ENCODE measurements around the gene TIMM10B.

Gene TIMM10B

DNA sequence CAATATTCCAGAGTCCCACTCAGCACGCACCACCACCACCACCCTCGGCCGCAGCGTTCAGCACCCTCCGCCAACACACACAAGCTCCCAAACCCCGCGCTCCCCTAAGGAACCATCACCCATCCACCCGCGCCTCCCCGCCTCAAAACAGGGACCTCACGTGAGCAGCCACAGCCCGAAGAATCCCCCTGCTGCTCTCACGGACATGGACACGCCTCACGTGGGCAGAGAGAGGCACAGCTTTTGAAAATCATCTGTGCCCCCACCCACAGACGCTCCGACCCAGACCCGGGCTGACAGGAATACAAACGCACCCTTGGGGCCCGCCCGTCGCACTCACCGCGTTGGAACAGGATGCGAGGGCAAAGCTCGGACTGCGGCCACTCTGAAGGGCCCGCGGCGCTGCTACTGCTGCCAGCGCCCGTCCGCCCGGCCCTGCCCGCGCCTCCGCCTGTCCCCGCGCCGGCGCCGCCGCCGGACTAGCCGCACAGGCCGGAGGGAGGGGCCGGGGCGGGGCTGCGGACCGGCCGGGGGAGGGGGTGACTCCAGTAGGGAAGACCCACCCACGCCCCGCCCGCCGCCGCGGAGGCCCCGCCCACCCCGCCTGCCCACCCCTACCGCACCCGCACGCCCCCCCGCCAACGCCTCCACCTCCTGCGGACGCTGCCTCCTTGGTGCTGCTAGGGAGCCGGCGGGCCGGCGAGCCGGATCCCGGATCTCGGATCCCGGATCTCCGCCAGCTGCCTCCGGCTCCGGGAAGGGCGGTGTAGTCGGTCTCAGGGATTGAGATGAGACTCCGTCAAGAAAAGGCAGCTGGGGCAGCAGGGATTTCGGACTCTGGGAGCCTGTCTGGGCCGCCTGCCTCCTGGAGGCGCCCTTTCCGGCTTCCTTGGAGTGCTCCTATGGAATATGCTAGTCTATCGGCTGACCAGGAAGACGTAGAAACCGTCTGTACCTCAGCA is 7.6 kb upstream of the TIMM10B start, which contains the start of gene TRIM3:
Gene TRIM3 (minus strand): TSS at position 491 of the 962 bp plus-strand sequence. CDS start 8,246 bp downstream, outside the sequence.
- Histone ChIP-seq H3K4me2 (peak within 1 kb of the TSS; percentile 89), H2AFZ (ENCODE audit: low read depth) (peak within 1 kb of the TSS; percentile 96), H3K27me3 (ENCODE audit: insufficient read depth, low read depth) (no peaks in the 10 kb centered on the region), H3K4me3 (IDR thresholded peaks at IDR 0.05; ENCODE audit: insufficient read depth, low read depth, low read length) (no peak within 1 kb of the TSS), H3K27ac (no peak within 1 kb of the TSS), H3K9ac (peak within 1 kb of the TSS; percentile 44; the same call in 1 of the 2 replicates), H4K20me1 (ENCODE audit: insufficient read depth) (no peaks in the 10 kb centered on the region), H3K79me2 (ENCODE audit: insufficient read depth, low read depth) (no peaks in the 10 kb centered on the region), H3K36me3 (ENCODE audit: insufficient read depth) (no peaks in the 10 kb centered on the region), H3K4me1 (ENCODE audit: low read depth, poor library complexity, severe bottlenecking) (peaks cover 7% of the 10 kb centered on the region)
- TF ChIP-seq, protein P1, sequence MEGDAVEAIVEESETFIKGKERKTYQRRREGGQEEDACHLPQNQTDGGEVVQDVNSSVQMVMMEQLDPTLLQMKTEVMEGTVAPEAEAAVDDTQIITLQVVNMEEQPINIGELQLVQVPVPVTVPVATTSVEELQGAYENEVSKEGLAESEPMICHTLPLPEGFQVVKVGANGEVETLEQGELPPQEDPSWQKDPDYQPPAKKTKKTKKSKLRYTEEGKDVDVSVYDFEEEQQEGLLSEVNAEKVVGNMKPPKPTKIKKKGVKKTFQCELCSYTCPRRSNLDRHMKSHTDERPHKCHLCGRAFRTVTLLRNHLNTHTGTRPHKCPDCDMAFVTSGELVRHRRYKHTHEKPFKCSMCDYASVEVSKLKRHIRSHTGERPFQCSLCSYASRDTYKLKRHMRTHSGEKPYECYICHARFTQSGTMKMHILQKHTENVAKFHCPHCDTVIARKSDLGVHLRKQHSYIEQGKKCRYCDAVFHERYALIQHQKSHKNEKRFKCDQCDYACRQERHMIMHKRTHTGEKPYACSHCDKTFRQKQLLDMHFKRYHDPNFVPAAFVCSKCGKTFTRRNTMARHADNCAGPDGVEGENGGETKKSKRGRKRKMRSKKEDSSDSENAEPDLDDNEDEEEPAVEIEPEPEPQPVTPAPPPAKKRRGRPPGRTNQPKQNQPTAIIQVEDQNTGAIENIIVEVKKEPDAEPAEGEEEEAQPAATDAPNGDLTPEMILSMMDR (conservative IDR thresholded peaks at IDR 0.05; ENCODE audit: low read depth, low read length): no peak

DNA sequence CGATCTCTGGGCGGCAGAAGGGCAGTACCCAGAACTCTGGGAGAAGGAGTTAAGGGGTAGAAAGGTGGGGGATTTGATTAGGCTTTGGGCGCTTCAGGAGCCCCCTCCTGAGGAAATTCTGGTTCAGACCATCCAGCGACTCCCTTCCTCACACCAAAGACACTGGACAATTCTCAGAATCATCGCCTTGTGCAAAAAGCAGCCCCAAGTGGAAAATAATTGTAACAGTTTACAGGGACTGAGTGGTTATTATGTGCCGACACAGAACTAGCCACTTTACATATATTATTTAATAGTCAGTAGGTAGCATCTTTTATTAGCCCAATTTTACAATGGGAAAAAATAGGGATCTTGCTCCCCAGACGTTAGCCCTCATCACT is 6.9 kb upstream of the TIMM10B start:
- Histone ChIP-seq H3K4me1 (ENCODE audit: low read depth, poor library complexity, severe bottlenecking) (peaks cover 7% of the 10 kb centered on the region), H3K9ac (no peak overlapping the region), H3K27me3 (ENCODE audit: insufficient read depth, low read depth) (no peaks in the 10 kb centered on the region), H3K79me2 (ENCODE audit: insufficient read depth, low read depth) (no peaks in the 10 kb centered on the region), H3K27ac (no peak overlapping the region), H2AFZ (ENCODE audit: low read depth) (peak overlapping the region; percentile 64; the same call in 1 of the 2 replicates), H3K36me3 (ENCODE audit: insufficient read depth) (no peaks in the 10 kb centered on the region), H4K20me1 (ENCODE audit: insufficient read depth) (no peaks in the 10 kb centered on the region), H3K4me3 (IDR thresholded peaks at IDR 0.05; ENCODE audit: insufficient read depth, low read depth, low read length) (no peak overlapping the region), H3K4me2 (peak overlapping the region; percentile 60)
- TF ChIP-seq, protein P1 (conservative IDR thresholded peaks at IDR 0.05; ENCODE audit: low read depth, low read length): no peak

DNA sequence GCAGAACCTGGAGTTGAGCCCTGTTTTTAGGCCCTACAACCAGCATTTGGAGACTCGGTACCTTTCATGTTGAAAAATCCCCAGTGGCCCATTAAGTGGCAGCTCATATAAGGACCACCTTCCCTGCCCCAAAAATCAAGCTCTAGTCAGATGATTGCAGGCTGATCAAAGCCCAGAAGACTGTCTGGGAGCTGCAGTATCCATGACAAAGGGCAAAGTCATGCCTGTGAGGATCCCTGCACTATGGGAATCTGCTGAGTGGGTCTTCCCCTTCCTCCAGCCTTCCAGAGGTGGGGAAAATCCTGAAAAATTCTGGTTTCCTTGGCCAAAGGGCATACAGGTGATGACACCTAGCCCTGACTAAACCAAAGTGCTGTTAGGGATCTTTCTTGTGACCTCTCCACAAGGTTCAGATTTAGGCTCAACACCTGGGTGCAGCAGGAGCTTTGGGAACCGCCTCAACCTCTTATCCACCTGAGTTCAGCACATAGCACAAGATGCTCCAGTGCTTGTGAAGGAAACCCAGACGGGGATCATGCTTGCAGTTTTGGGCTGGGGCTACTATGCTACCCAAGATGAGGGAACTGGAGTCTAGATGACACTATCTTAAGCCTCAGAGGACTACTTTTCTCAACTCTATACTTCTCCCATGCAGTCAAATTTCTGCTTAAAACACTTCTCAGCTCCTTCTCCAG is 6.3 kb upstream of the TIMM10B start:
- H3K4me1 ChIP-seq (ENCODE audit: low read depth, poor library complexity, severe bottlenecking): peaks cover 9% of the 10 kb centered on the region
- TF ChIP-seq, protein P1 (conservative IDR thresholded peaks at IDR 0.05; ENCODE audit: low read depth, low read length): no peak
- no peaks in the 10 kb centered on the region for H4K20me1 ChIP-seq (ENCODE audit: insufficient read depth)
- H2AFZ ChIP-seq (ENCODE audit: low read depth): no peak overlapping the region
- H3K4me3 ChIP-seq (IDR thresholded peaks at IDR 0.05; ENCODE audit: insufficient read depth, low read depth, low read length): no peak overlapping the region
- no peak overlapping the region for H3K27ac ChIP-seq
- no peak overlapping the region for H3K9ac ChIP-seq
- H3K27me3 ChIP-seq (ENCODE audit: insufficient read depth, low read depth): no peaks in the 10 kb centered on the region
- no peak overlapping the region for H3K4me2 ChIP-seq
- H3K79me2 ChIP-seq (ENCODE audit: insufficient read depth, low read depth): no peaks in the 10 kb centered on the region
- H3K36me3 ChIP-seq (ENCODE audit: insufficient read depth): no peaks in the 10 kb centered on the region

DNA sequence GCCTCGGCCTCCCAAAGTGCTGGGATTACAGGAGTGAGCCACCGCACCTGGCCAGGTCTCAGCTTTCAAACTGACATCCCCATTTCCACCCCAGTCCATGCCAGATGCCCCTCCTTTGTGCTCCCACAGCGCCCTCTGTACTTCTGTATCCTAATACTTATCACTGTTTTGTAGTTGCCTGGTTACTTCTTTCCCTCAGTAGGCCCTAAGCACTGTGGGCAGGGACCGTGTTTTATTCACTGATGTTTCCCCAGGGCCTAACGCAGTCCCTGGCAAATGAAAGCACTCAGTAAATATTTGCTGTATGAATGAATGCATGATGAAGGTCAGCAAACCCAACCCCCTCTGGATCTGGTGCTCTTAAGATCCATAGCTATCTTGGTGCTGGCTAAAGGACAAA is 5.4 kb upstream of the TIMM10B start:
- Histone ChIP-seq H3K79me2 (ENCODE audit: insufficient read depth, low read depth) (peaks cover 7% of the 10 kb centered on the region; the same call in 1 of the 2 replicates), H3K4me3 (IDR thresholded peaks at IDR 0.05; ENCODE audit: insufficient read depth, low read depth, low read length) (no peak overlapping the region), H3K4me2 (no peak overlapping the region), H3K4me1 (ENCODE audit: low read depth, poor library complexity, severe bottlenecking) (peaks cover 15% of the 10 kb centered on the region), H3K36me3 (ENCODE audit: insufficient read depth) (no peaks in the 10 kb centered on the region), H2AFZ (ENCODE audit: low read depth) (no peak overlapping the region), H4K20me1 (ENCODE audit: insufficient read depth) (no peaks in the 10 kb centered on the region), H3K27me3 (ENCODE audit: insufficient read depth, low read depth) (no peaks in the 10 kb centered on the region), H3K27ac (no peak overlapping the region), H3K9ac (no peak overlapping the region)
- TF ChIP-seq, protein P1 (conservative IDR thresholded peaks at IDR 0.05; ENCODE audit: low read depth, low read length): no peak

Measured in KMS-11 (cell line).